H9 (cell line): ENCODE data around the gene ASCC3. TPM values are rescaled to one million over a fixed set of nuclear protein-coding genes. Genes with fewer than 3 reads are reported as not detected.

Source experiments
- DNase-seq: peaks from one replicate; pipeline ENCODE4 v3.0.0-alpha.2; 2017
- H2AFZ ChIP-seq: one replicate; pipeline ENCODE4 v1.6.1; 2013; ENCODE audit warnings: mild to moderate bottlenecking, low read length, control low read depth, moderate library complexity
- H2AK5ac ChIP-seq: 2 replicates; pipeline ENCODE4 v1.6.1; 2013; ENCODE audit warnings: low read length, control low read depth, mixed read lengths; ENCODE audit not compliant: insufficient read length
- H2BK120ac ChIP-seq: one replicate; pipeline ENCODE4 v1.6.1; 2013; ENCODE audit warnings: low read depth, mild to moderate bottlenecking, low read length, control low read depth, inconsistent platforms; ENCODE audit not compliant: poor library complexity, severe bottlenecking
- H2BK12ac ChIP-seq: 2 replicates; pipeline ENCODE4 v1.6.1; 2013; ENCODE audit warnings: low read length, control low read depth, mixed read lengths, low read depth; ENCODE audit not compliant: insufficient read length
- H2BK15ac ChIP-seq: 2 replicates; pipeline ENCODE4 v1.6.1; 2013; ENCODE audit warnings: low read depth, low read length, control low read depth
- H2BK20ac ChIP-seq: one replicate; pipeline ENCODE4 v1.6.1; 2013; ENCODE audit warnings: low read depth, mild to moderate bottlenecking, low read length, control low read depth, inconsistent platforms; ENCODE audit not compliant: poor library complexity, severe bottlenecking
- H2BK5ac ChIP-seq: 2 replicates; pipeline ENCODE4 v1.6.1; 2013; ENCODE audit warnings: low read length, control low read depth, mixed read lengths; ENCODE audit not compliant: insufficient read length
- H3K14ac ChIP-seq: 2 replicates; pipeline ENCODE4 v1.6.1; 2013; ENCODE audit warnings: low read length, control low read depth; ENCODE audit not compliant: insufficient read depth
- H3K18ac ChIP-seq: 2 replicates; pipeline ENCODE4 v1.6.1; 2013; ENCODE audit warnings: low read depth, mild to moderate bottlenecking, mixed read lengths, low read length, control low read depth; ENCODE audit not compliant: insufficient read length
- H3K23ac ChIP-seq: 2 replicates; pipeline ENCODE4 v1.6.1; 2013; ENCODE audit warnings: low read length, control low read depth, mixed read lengths, low read depth; ENCODE audit not compliant: insufficient read length
- H3K23me2 ChIP-seq: 2 replicates; pipeline ENCODE4 v1.6.1; 2013; ENCODE audit warnings: low read depth, mild to moderate bottlenecking, mixed read lengths, low read length, control low read depth; ENCODE audit not compliant: insufficient read length, poor library complexity, severe bottlenecking
- H3K27ac ChIP-seq: 2 replicates; pipeline ENCODE4 v1.5.1; 2013; ENCODE audit warnings: low read length, control low read depth, mixed read lengths, low read depth; ENCODE audit not compliant: insufficient read length
- H3K27me3 ChIP-seq: 2 replicates; pipeline ENCODE4 v1.6.1; 2013; ENCODE audit warnings: low read length, control low read depth, inconsistent platforms; ENCODE audit not compliant: insufficient read depth
- H3K4ac ChIP-seq: 2 replicates; pipeline ENCODE4 v1.6.1; 2013; ENCODE audit warnings: low read depth, mild to moderate bottlenecking, control low read depth, inconsistent platforms, low read length, moderate library complexity
- H3K4me1 ChIP-seq: 2 replicates; pipeline ENCODE4 v1.6.1; 2013; ENCODE audit warnings: low read length, control low read depth, inconsistent platforms; ENCODE audit not compliant: insufficient read depth
- H3K4me2 ChIP-seq: 2 replicates; pipeline ENCODE4 v1.6.1; 2013; ENCODE audit warnings: low read length, control low read depth, mixed read lengths; ENCODE audit not compliant: insufficient read length, insufficient read depth
- H3K56ac ChIP-seq: 2 replicates; pipeline ENCODE4 v1.6.1; 2013; ENCODE audit warnings: low read depth, mild to moderate bottlenecking, mixed read lengths, low read length, control low read depth; ENCODE audit not compliant: insufficient read length
- H3K79me1 ChIP-seq: 2 replicates; pipeline ENCODE4 v1.6.1; 2013; ENCODE audit warnings: low read depth, mild to moderate bottlenecking, moderate library complexity, low read length, control low read depth, inconsistent platforms; ENCODE audit not compliant: insufficient read depth, poor library complexity, severe bottlenecking
- H3K79me2 ChIP-seq: 2 replicates; pipeline ENCODE4 v1.6.1; 2013; ENCODE audit warnings: low read length, control low read depth, inconsistent platforms; ENCODE audit not compliant: insufficient read depth
- H3K9ac ChIP-seq: 2 replicates; pipeline ENCODE4 v1.6.1; 2013; ENCODE audit warnings: low read length, control low read depth, mixed read lengths; ENCODE audit not compliant: insufficient read length; ENCODE audit errors: extremely low read depth
- H3K9me3 ChIP-seq: one replicate; pipeline ENCODE4 v1.6.1; 2013; ENCODE audit warnings: low read depth, low read length, inconsistent platforms; ENCODE audit not compliant: control insufficient read depth
- H3T11ph ChIP-seq: one replicate; pipeline ENCODE4 v1.6.1; 2013; ENCODE audit warnings: mild to moderate bottlenecking, low read length, control low read depth, inconsistent platforms
- H4K20me1 ChIP-seq: one replicate; pipeline ENCODE4 v1.6.1; 2013; ENCODE audit not compliant: control insufficient read depth, insufficient read length, insufficient read depth
- H4K5ac ChIP-seq: 2 replicates; pipeline ENCODE4 v1.6.1; 2013; ENCODE audit warnings: low read depth, mild to moderate bottlenecking, mixed read lengths, low read length, control low read depth; ENCODE audit not compliant: insufficient read length
- H4K8ac ChIP-seq: replicated peaks from 2 replicates; pipeline ENCODE4 v1.6.1; 2013; ENCODE audit warnings: low read length, control low read depth, mixed read lengths, low read depth; ENCODE audit not compliant: insufficient read length
- H4K91ac ChIP-seq: 2 replicates; pipeline ENCODE4 v1.6.1; 2013; ENCODE audit warnings: low read depth, mild to moderate bottlenecking, moderate library complexity, mixed read lengths, low read length, control low read depth; ENCODE audit not compliant: insufficient read length
- H3K27ac Mint-ChIP-seq, 3 experiments: 2 replicates in 2 of 3; 3 replicates in 1 of 3; pipeline ENCODE4 v1.8.0; 2020 to 2021; ENCODE audit warnings: mixed read lengths in 3 of 3, mild to moderate bottlenecking in 1 of 3, moderate library complexity in 1 of 3
- H3K27me3 Mint-ChIP-seq: 2 replicates; pipeline ENCODE4 v1.8.0; 2021; ENCODE audit warnings: low read depth, mild to moderate bottlenecking, moderate library complexity, mixed read lengths
- H3K36me3 Mint-ChIP-seq, 3 experiments: 2 replicates in 2 of 3; 3 replicates in 1 of 3; pipeline ENCODE4 v1.8.0; 2020 to 2021; ENCODE audit warnings: low read depth in 3 of 3, mixed read lengths in 3 of 3; ENCODE audit not compliant: insufficient read depth in 1 of 3
- H3K4me1 Mint-ChIP-seq, 2 experiments: 2 replicates each; pipeline ENCODE4 v1.8.0; 2020; ENCODE audit warnings: mixed read lengths in 2 of 2
- H3K4me3 Mint-ChIP-seq, 2 experiments: 2 replicates in 1 of 2; 3 replicates in 1 of 2; pipeline ENCODE4 v1.8.0; 2020 to 2021; ENCODE audit warnings: mild to moderate bottlenecking in 2 of 2, mixed read lengths in 2 of 2, moderate library complexity in 1 of 2
- H3K9me3 Mint-ChIP-seq, 2 experiments: 2 replicates in 1 of 2; 3 replicates in 1 of 2; pipeline ENCODE4 v1.8.0; 2020; ENCODE audit warnings: mild to moderate bottlenecking in 2 of 2, mixed read lengths in 2 of 2, moderate library complexity in 1 of 2
- WGBS: extraction: QIAGEN DNeasy Blood & Tissue Kit; methylation state at CpG from one replicate; pipeline ENCODE4 v1.1.7; 2013; ENCODE audit warnings: missing lambda C conversion rate, low lambda C conversion rate, mixed read lengths; ENCODE audit not compliant: insufficient read length; ENCODE audit errors: extremely low coverage; 5-methylcytosine and 5-hydroxymethylcytosine counted together
- total RNA-seq: library from RNA; stranded (reverse); gene quantifications from 2 replicates; pipeline ENCODE4 v1.2.1, GENCODE V29; 2021
- TF ChIP-seq, protein P1 (sequence below): fragments of 200-600 bp; sonication (generic); conservative IDR thresholded peaks from 3 replicates; pipeline ENCODE4 v1.8.0; 2021; ENCODE audit warnings: antibody characterized with exemption, mild to moderate bottlenecking

ASCC3 gene
- total RNA-seq, 1 experiment from 2014 or later = 63.8 TPM

DNA sequence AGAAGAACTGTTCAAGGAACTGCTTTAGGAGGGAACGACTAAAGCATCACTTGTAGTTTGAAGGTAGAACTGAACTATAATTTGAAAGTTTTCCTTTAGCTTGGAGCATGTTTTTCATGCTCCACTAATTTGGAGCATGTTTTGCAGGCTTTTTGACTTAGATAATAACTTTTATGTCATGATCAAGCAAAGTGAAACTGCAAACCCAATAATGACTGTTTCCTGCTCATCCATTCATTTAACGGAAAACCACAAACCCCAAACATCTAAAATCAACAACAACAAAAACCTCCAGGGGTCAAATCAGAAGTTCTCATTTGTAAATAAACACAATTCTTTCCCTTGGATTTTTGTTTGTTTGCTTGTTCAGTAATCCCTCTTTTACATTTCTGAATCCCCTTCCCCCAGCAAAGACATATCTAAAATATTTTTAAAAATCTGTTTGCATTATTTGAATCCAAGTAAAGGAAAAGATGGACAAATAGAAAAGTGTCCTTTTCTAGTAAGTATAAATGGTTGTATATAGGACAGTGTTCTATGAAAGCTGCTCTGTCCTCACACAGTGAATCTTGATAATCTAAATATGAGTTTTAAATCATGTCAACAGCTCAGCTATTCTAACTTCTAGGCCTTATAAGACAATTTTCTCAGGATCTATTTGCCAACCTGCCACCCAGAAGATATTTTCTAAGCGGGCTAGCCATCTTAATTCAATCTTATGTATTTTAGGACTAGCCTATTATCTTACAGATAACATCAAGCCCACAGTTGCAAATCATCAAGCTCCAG lies 419.0 kb downstream of the ASCC3 start:
- Histone ChIP-seq H3K79me1 (no peaks in the 10 kb centered on the region), H4K91ac (no peak overlapping the region), H3K9ac (no peak overlapping the region), H3K18ac (no peak overlapping the region), H4K8ac (no peak overlapping the region), H2BK5ac (no peak overlapping the region), H3K27ac (no peak overlapping the region), H3K79me2 (no peaks in the 10 kb centered on the region), H3K56ac (no peak overlapping the region), H3K9me3 (no peaks in the 10 kb centered on the region), H3T11ph (no peak overlapping the region), H3K4ac (no peak overlapping the region), H3K4me1 (peaks cover 2% of the 10 kb centered on the region; the same call in 1 of the 2 replicates), H4K5ac (no peak overlapping the region), H3K4me2 (no peak overlapping the region), H3K23ac (no peak overlapping the region), H2BK12ac (no peak overlapping the region), H2AFZ (no peak overlapping the region), H4K20me1 (peaks cover 3% of the 10 kb centered on the region), H3K23me2 (peaks cover 22% of the 10 kb centered on the region), H3K27me3 (peaks cover 93% of the 10 kb centered on the region), H3K14ac (no peak overlapping the region), H2BK20ac (no peak overlapping the region), H2BK120ac (no peak overlapping the region), H2AK5ac (no peak overlapping the region), H2BK15ac (no peak overlapping the region)
- TF ChIP-seq, protein P1, sequence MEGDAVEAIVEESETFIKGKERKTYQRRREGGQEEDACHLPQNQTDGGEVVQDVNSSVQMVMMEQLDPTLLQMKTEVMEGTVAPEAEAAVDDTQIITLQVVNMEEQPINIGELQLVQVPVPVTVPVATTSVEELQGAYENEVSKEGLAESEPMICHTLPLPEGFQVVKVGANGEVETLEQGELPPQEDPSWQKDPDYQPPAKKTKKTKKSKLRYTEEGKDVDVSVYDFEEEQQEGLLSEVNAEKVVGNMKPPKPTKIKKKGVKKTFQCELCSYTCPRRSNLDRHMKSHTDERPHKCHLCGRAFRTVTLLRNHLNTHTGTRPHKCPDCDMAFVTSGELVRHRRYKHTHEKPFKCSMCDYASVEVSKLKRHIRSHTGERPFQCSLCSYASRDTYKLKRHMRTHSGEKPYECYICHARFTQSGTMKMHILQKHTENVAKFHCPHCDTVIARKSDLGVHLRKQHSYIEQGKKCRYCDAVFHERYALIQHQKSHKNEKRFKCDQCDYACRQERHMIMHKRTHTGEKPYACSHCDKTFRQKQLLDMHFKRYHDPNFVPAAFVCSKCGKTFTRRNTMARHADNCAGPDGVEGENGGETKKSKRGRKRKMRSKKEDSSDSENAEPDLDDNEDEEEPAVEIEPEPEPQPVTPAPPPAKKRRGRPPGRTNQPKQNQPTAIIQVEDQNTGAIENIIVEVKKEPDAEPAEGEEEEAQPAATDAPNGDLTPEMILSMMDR = no peak
- Mint-ChIP-seq H3K4me1 (peaks cover 40 to 66% of the 10 kb centered on the region in 2 experiments), H3K9me3 (peaks cover 0 to 10% of the 10 kb centered on the region in 2 experiments; a peak in 2 of 5 replicates), H3K4me3 (peak overlapping the region in 1 of 2 experiments; percentile 55; a peak in 2 of 5 replicates), H3K36me3 (no peaks in the 10 kb centered on the region), H3K27ac (no peak overlapping the region), H3K27me3 (no peaks in the 10 kb centered on the region; the same call in 1 of the 2 replicates)
- no peak for DNase-seq
- no CpG with 5 or more reads among the region's 3 CpGs for WGBS
